ENCODE measurements around the gene PGM5.
A peak's percentile ranks its signal among the peaks of the same experiment; 100 is the strongest.

The PGM5 gene

DNA sequence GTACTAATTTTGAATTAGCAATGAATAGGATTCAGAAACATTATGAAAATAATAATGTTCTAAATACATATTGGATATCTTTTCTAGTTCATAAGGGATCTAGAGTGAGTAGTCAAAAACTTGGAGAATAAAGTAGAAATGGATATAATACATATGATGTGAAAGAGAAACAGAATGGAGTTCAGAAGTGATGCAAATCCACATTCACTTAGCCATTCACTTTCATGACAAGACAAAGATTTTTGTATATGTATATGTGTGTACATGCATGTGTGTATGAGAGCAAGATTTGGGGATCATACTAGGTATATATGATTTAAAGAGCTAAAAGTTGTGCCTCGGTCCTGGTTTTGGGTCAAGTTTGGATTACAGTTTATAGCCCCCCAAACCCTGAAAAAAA is 150.1 kb downstream of the PGM5 start:
- no peak overlapping the region for H3K4me2 ChIP-seq (ENCODE audit: insufficient read depth, low read length, poor library complexity, severe bottlenecking)

DNA sequence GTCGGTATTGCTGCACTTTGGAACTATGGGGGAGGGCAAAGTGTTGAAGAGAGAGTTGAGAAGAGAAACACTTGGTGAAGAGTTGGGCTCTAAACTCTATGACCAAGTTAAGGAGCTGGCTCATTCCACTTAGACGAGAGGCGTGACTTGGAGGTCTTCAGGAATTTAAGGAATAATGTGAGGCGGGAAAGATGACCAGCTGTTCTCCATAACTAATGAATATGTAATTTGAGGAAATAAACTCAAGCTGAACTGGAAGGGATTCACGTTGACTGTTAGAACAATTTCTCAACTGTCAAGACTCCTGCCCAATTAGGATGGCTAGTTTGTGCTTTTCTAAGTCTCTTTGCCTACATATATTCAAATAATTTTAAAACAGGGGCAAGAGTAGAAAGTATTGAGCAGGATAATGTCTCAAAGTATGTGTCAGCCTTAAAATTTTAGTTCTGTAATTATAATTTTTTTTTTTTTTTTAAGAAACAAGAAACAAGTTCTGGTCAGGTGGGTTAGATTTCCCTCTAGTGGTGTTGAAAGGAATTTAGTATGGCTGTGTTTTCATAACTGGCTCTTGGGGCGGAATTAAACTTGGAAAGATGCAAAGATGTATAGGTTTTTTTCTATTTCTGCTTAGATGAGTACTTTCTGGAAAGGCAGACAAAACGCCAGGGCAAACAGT is 150.9 kb downstream of the PGM5 start:
- H3K23ac ChIP-seq (ENCODE audit: low read depth, low read length, poor library complexity), result no peak overlapping the region
- H2BK5ac ChIP-seq (ENCODE audit: low read length), result no peak overlapping the region
- H3K27me3 ChIP-seq (ENCODE audit: control insufficient read depth in 3 of 3, insufficient read depth in 3 of 3, low read depth in 1 of 3, low read length in 3 of 3), result peaks cover 0 to 18% (median 0%) of the 10 kb centered on the region in 3 experiments
- no peak overlapping the region for H3K27ac ChIP-seq (replicated peaks; ENCODE audit: low read length)
- H4K91ac ChIP-seq (ENCODE audit: low read depth, low read length, poor library complexity), result no peak overlapping the region
- H2BK12ac ChIP-seq (ENCODE audit: low read length), result no peak overlapping the region
- H3K4me1 ChIP-seq (ENCODE audit: control insufficient read depth in 2 of 2, insufficient read depth in 1 of 2, low read depth in 1 of 2, low read length in 2 of 2), result peaks cover 5 to 16% of the 10 kb centered on the region in 2 donors
- no peak overlapping the region for H3K4me3 ChIP-seq (ENCODE audit: low read length in 2 of 2)
- no peak overlapping the region for H3K14ac ChIP-seq (ENCODE audit: low read length)
- no peak overlapping the region for H2BK15ac ChIP-seq (ENCODE audit: low read length)
- H3K79me1 ChIP-seq (ENCODE audit: low read depth, low read length), result no peaks in the 10 kb centered on the region
- H3K9ac ChIP-seq (ENCODE audit: low read depth, low read length, poor library complexity), result no peak overlapping the region
- H3K4me2 ChIP-seq (ENCODE audit: insufficient read depth, low read length, poor library complexity, severe bottlenecking), result no peak overlapping the region
- no peak overlapping the region for H4K8ac ChIP-seq (ENCODE audit: low read depth, low read length)
- no peak overlapping the region for H2BK120ac ChIP-seq (ENCODE audit: low read depth, low read length)
- no peak overlapping the region for H2AK5ac ChIP-seq (ENCODE audit: low read depth, low read length)
- H2AFZ ChIP-seq (ENCODE audit: low read length), result peak overlapping the region; percentile 16
- H3K18ac ChIP-seq (ENCODE audit: low read length), result no peak overlapping the region
- WGBS, 2 donors (ENCODE audit: extremely low coverage in 2 of 2, insufficient read length in 2 of 2, insufficient replicate concordance in 1 of 2), result no CpG with 5 or more reads among the region's 7 CpGs
- H3K4ac ChIP-seq (ENCODE audit: low read length), result no peak overlapping the region
- no peak for DNase-seq (ENCODE audit: low spot score)
- no peaks in the 10 kb centered on the region for H3K9me3 ChIP-seq (replicated peaks in 1 of 2; ENCODE audit: control insufficient read depth in 2 of 2, insufficient read depth in 1 of 2, low read depth in 1 of 2, low read length in 2 of 2)
- no peaks in the 10 kb centered on the region for H3K36me3 ChIP-seq (replicated peaks in 1 of 2; ENCODE audit: control insufficient read depth in 2 of 2, insufficient read depth in 2 of 2, low read length in 2 of 2)

More for the DNA sequence above, 150.1 kb downstream of the PGM5 start:
- H2AK5ac ChIP-seq (ENCODE audit: low read depth, low read length), result no peak overlapping the region
- H3K36me3 ChIP-seq (replicated peaks in 1 of 2; ENCODE audit: control insufficient read depth in 2 of 2, insufficient read depth in 2 of 2, low read length in 2 of 2), result no peaks in the 10 kb centered on the region
- no peak overlapping the region for H4K8ac ChIP-seq (ENCODE audit: low read depth, low read length)
- H3K9ac ChIP-seq (ENCODE audit: low read depth, low read length, poor library complexity), result no peak overlapping the region
- H3K4ac ChIP-seq (ENCODE audit: low read length), result no peak overlapping the region
- H3K18ac ChIP-seq (ENCODE audit: low read length), result no peak overlapping the region
- H3K4me1 ChIP-seq (ENCODE audit: control insufficient read depth in 2 of 2, insufficient read depth in 1 of 2, low read depth in 1 of 2, low read length in 2 of 2), result peaks cover 5 to 16% of the 10 kb centered on the region in 2 donors
- H3K27ac ChIP-seq (replicated peaks; ENCODE audit: low read length), result no peak overlapping the region
- no peak overlapping the region for H2BK5ac ChIP-seq (ENCODE audit: low read length)
- H2BK120ac ChIP-seq (ENCODE audit: low read depth, low read length), result no peak overlapping the region
- H2BK12ac ChIP-seq (ENCODE audit: low read length), result no peak overlapping the region
- H2BK15ac ChIP-seq (ENCODE audit: low read length), result no peak overlapping the region
- H3K23ac ChIP-seq (ENCODE audit: low read depth, low read length, poor library complexity), result no peak overlapping the region
- H3K27me3 ChIP-seq (ENCODE audit: control insufficient read depth in 3 of 3, insufficient read depth in 3 of 3, low read depth in 1 of 3, low read length in 3 of 3), result peaks cover 0 to 18% (median 0%) of the 10 kb centered on the region in 3 experiments
- H3K79me1 ChIP-seq (ENCODE audit: low read depth, low read length), result no peaks in the 10 kb centered on the region
- H3K14ac ChIP-seq (ENCODE audit: low read length), result no peak overlapping the region
- DNase-seq (ENCODE audit: low spot score), result no peak
- H2AFZ ChIP-seq (ENCODE audit: low read length), result no peak overlapping the region
- no peaks in the 10 kb centered on the region for H3K9me3 ChIP-seq (replicated peaks in 1 of 2; ENCODE audit: control insufficient read depth in 2 of 2, insufficient read depth in 1 of 2, low read depth in 1 of 2, low read length in 2 of 2)
- H3K4me3 ChIP-seq (ENCODE audit: low read length in 2 of 2), result no peak overlapping the region
- whole genome bisulfite sequencing, 2 donors (ENCODE audit: extremely low coverage in 2 of 2, insufficient read length in 2 of 2, insufficient replicate concordance in 1 of 2), result no CpG with 5 or more reads among the region's 1 CpG
- no peak overlapping the region for H4K91ac ChIP-seq (ENCODE audit: low read depth, low read length, poor library complexity)

DNA sequence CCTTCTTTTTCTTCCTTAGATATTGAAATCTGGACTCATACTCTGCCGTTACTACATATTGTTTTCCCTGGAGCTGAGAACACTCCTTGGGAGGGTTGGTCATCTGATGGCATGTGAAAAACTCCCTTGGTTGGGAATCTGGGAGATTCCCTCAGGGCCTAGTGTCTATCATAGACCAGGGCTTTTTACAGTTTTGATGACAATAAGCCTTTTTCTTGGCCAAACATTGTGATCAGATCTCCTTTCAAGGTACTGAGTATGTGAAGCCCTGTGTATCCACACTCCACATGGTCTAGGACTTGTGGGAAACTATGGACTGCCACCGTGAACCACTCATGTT is 151.4 kb downstream of the PGM5 start:
- Histone ChIP-seq H3K79me1 (ENCODE audit: low read depth, low read length) (no peaks in the 10 kb centered on the region), H2BK5ac (ENCODE audit: low read length) (no peak overlapping the region), H3K18ac (ENCODE audit: low read length) (no peak overlapping the region), H2AK5ac (ENCODE audit: low read depth, low read length) (no peak overlapping the region), H2BK12ac (ENCODE audit: low read length) (no peak overlapping the region), H3K4me2 (ENCODE audit: insufficient read depth, low read length, poor library complexity, severe bottlenecking) (no peak overlapping the region), H3K23ac (ENCODE audit: low read depth, low read length, poor library complexity) (no peak overlapping the region), H3K4me3 (ENCODE audit: low read length in 2 of 2) (no peak overlapping the region), H3K14ac (ENCODE audit: low read length) (no peak overlapping the region), H3K4ac (ENCODE audit: low read length) (no peak overlapping the region), H3K27ac (replicated peaks; ENCODE audit: low read length) (no peak overlapping the region), H2BK15ac (ENCODE audit: low read length) (no peak overlapping the region), H4K8ac (ENCODE audit: low read depth, low read length) (no peak overlapping the region), H3K27me3 (ENCODE audit: control insufficient read depth in 3 of 3, insufficient read depth in 3 of 3, low read depth in 1 of 3, low read length in 3 of 3) (peaks cover 0 to 18% (median 0%) of the 10 kb centered on the region in 3 experiments), H3K9me3 (replicated peaks in 1 of 2; ENCODE audit: control insufficient read depth in 2 of 2, insufficient read depth in 1 of 2, low read depth in 1 of 2, low read length in 2 of 2) (no peaks in the 10 kb centered on the region), H3K4me1 (ENCODE audit: control insufficient read depth in 2 of 2, insufficient read depth in 1 of 2, low read depth in 1 of 2, low read length in 2 of 2) (peaks cover 5 to 16% of the 10 kb centered on the region in 2 donors), H3K9ac (ENCODE audit: low read depth, low read length, poor library complexity) (no peak overlapping the region), H4K91ac (ENCODE audit: low read depth, low read length, poor library complexity) (no peak overlapping the region), H2AFZ (ENCODE audit: low read length) (peak overlapping the region; percentile 16), H2BK120ac (ENCODE audit: low read depth, low read length) (no peak overlapping the region), H3K36me3 (replicated peaks in 1 of 2; ENCODE audit: control insufficient read depth in 2 of 2, insufficient read depth in 2 of 2, low read length in 2 of 2) (no peaks in the 10 kb centered on the region)
- DNase-seq (ENCODE audit: low spot score), result no peak
- no CpG with 5 or more reads among the region's 2 CpGs for WGBS, 2 donors (ENCODE audit: extremely low coverage in 2 of 2, insufficient read length in 2 of 2, insufficient replicate concordance in 1 of 2)

DNA sequence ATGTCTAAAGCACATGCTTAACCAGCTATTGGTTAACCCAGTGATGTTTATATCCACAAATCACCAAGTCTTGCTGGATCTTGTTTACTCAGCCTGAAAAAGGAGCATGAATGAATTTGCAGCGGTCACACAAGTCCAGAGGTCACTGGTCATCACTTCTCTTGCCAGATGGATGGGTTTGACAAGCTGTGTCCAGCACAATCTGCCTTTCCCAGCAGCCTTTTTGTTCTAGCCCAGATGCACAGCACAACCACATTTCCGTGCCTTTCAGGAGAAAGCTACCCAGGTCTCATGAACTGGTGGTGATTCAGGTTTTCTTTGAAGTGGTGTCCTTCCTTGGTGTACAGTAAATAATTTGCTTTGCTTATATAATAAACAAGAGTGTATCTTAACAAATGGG is 152.1 kb downstream of the PGM5 start:
- Histone ChIP-seq H3K79me1 (ENCODE audit: low read depth, low read length) (no peaks in the 10 kb centered on the region), H3K4me1 (ENCODE audit: control insufficient read depth in 2 of 2, insufficient read depth in 1 of 2, low read depth in 1 of 2, low read length in 2 of 2) (peaks cover 5 to 18% of the 10 kb centered on the region in 2 donors)
- no CpG with 5 or more reads among the region's 2 CpGs for WGBS, 2 donors (ENCODE audit: extremely low coverage in 2 of 2, insufficient read length in 2 of 2, insufficient replicate concordance in 1 of 2)

More for the DNA sequence above, 152.1 kb downstream of the PGM5 start:
- Histone ChIP-seq H3K14ac (ENCODE audit: low read length) (no peak overlapping the region), H3K9me3 (replicated peaks in 1 of 2; ENCODE audit: control insufficient read depth in 2 of 2, insufficient read depth in 1 of 2, low read depth in 1 of 2, low read length in 2 of 2) (no peaks in the 10 kb centered on the region), H2AFZ (ENCODE audit: low read length) (peak overlapping the region; percentile 50), H2BK15ac (ENCODE audit: low read length) (no peak overlapping the region), H3K27me3 (ENCODE audit: control insufficient read depth in 3 of 3, insufficient read depth in 3 of 3, low read depth in 1 of 3, low read length in 3 of 3) (peaks cover 0 to 10% (median 0%) of the 10 kb centered on the region in 3 experiments), H2BK12ac (ENCODE audit: low read length) (no peak overlapping the region), H3K9ac (ENCODE audit: low read depth, low read length, poor library complexity) (no peak overlapping the region), H4K91ac (ENCODE audit: low read depth, low read length, poor library complexity) (no peak overlapping the region), H3K18ac (ENCODE audit: low read length) (no peak overlapping the region), H2AK5ac (ENCODE audit: low read depth, low read length) (no peak overlapping the region), H2BK120ac (ENCODE audit: low read depth, low read length) (no peak overlapping the region), H3K27ac (replicated peaks; ENCODE audit: low read length) (no peak overlapping the region), H2BK5ac (ENCODE audit: low read length) (no peak overlapping the region), H3K36me3 (replicated peaks in 1 of 2; ENCODE audit: control insufficient read depth in 2 of 2, insufficient read depth in 2 of 2, low read length in 2 of 2) (no peaks in the 10 kb centered on the region), H3K4me3 (ENCODE audit: low read length in 2 of 2) (no peak overlapping the region), H3K4me2 (ENCODE audit: insufficient read depth, low read length, poor library complexity, severe bottlenecking) (no peak overlapping the region), H3K4ac (ENCODE audit: low read length) (no peak overlapping the region), H3K23ac (ENCODE audit: low read depth, low read length, poor library complexity) (no peak overlapping the region), H4K8ac (ENCODE audit: low read depth, low read length) (no peak overlapping the region)
- DNase-seq (ENCODE audit: low spot score), result no peak

Measured in neuronal stem cell (in vitro differentiated cells).